ENCODE data around the gene CATSPERZ.

CATSPERZ gene

DNA sequence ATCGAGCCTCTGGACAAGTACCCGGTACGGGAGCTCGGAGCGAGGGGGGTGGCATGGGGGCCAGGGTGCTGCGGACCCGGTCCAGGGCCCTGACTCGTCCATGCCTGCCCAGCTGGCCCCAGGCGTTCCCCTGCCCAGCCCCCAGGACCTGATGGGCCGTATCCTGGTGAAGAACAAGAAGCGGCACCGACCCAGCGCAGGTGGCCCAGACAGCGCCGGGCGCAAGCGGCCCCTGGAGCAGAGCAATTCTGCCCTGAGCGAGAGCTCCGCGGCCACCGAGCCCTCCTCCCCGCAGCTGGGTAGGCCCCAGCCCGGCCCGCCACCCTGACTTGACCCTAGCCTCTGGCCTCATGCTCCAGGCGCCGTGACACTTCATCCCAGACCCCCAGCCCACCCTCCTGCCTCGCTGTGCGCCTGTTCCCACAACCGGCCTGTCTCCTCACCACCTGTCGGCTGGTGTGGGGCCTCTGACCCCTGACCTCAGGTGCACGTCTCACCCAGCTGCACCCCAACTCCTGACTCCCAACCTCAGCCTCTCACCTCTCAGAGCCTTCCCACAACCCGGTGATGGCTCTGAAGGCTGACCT is 41.1 kb upstream of the CATSPERZ start:
- H3K36me3 ChIP-seq (ENCODE audit: control insufficient read depth, insufficient read depth, low read length) = peaks cover 33% of the 10 kb centered on the region
- no peaks in the 10 kb centered on the region for H3K9me3 ChIP-seq (ENCODE audit: control insufficient read depth, low read length)
- H3K4me3 ChIP-seq (ENCODE audit: low read length) = no peak overlapping the region
- H3K9ac ChIP-seq (ENCODE audit: low read length) = no peak overlapping the region
- no peaks in the 10 kb centered on the region for H3K27me3 ChIP-seq (ENCODE audit: control insufficient read depth, insufficient read depth, low read length)
- no peaks in the 10 kb centered on the region for H3K4me1 ChIP-seq (ENCODE audit: control insufficient read depth, insufficient read depth, low read length)

- H3K9ac ChIP-seq (ENCODE audit: low read length) = no peak overlapping the region
- no peaks in the 10 kb centered on the region for H3K27me3 ChIP-seq (ENCODE audit: control insufficient read depth, insufficient read depth, low read length)
- no peaks in the 10 kb centered on the region for H3K4me1 ChIP-seq (ENCODE audit: control insufficient read depth, insufficient read depth, low read length)
- H3K36me3 ChIP-seq (ENCODE audit: control insufficient read depth, insufficient read depth, low read length) = peaks cover 32% of the 10 kb centered on the region
- H3K4me3 ChIP-seq (ENCODE audit: low read length) = no peak overlapping the region
- no peaks in the 10 kb centered on the region for H3K9me3 ChIP-seq (ENCODE audit: control insufficient read depth, low read length)
Measured at GRCh38 chr11:64259533-64260067, 40.6 kb upstream of the CATSPERZ start.

DNA sequence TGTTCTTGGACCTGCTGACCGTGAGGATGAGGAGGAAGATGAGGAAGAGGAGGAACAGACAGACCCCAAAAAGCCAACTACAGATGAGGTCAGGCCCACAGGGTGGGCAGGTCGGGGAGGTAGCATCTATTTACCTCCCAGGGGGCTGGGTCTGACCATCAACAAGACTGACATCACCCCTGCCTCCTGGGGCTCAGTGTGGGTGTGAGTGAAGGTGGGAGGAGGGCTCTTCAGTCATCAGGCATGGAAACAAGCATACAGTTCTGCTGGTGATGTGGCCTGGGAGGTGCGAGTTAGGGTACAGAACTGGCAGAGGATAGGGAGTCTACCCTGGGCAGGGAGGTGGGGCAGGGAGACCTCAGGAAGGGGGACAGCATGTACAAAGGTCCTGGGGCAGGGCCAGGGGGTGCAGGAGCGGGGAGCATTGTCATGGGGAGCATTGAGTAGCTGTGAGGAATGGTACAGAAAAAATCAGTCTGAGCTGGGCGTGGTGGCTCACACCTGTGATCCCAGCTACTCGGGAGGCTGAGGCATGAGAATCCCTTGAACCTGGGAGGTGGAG is 39.9 kb upstream of the CATSPERZ start:
- Histone ChIP-seq H3K4me3 (ENCODE audit: low read length) (no peak overlapping the region), H3K9me3 (ENCODE audit: control insufficient read depth, low read length) (no peaks in the 10 kb centered on the region), H3K36me3 (ENCODE audit: control insufficient read depth, insufficient read depth, low read length) (peaks cover 26% of the 10 kb centered on the region), H3K4me1 (ENCODE audit: control insufficient read depth, insufficient read depth, low read length) (no peaks in the 10 kb centered on the region), H3K27me3 (ENCODE audit: control insufficient read depth, insufficient read depth, low read length) (no peaks in the 10 kb centered on the region), H3K9ac (ENCODE audit: low read length) (no peak overlapping the region)

GRCh38 chr11:64261556-64262080 is 38.5 kb upstream of the CATSPERZ start:
- H3K9ac ChIP-seq (ENCODE audit: low read length) = no peak overlapping the region
- H3K4me3 ChIP-seq (ENCODE audit: low read length) = no peak overlapping the region
- H3K27me3 ChIP-seq (ENCODE audit: control insufficient read depth, insufficient read depth, low read length) = no peaks in the 10 kb centered on the region
- H3K4me1 ChIP-seq (ENCODE audit: control insufficient read depth, insufficient read depth, low read length) = no peaks in the 10 kb centered on the region
- peaks cover 17% of the 10 kb centered on the region for H3K36me3 ChIP-seq (ENCODE audit: control insufficient read depth, insufficient read depth, low read length)
- no peaks in the 10 kb centered on the region for H3K9me3 ChIP-seq (ENCODE audit: control insufficient read depth, low read length)

- H3K9me3 ChIP-seq (ENCODE audit: control insufficient read depth, low read length) = no peaks in the 10 kb centered on the region
- no peaks in the 10 kb centered on the region for H3K27me3 ChIP-seq (ENCODE audit: control insufficient read depth, insufficient read depth, low read length)
- H3K36me3 ChIP-seq (ENCODE audit: control insufficient read depth, insufficient read depth, low read length) = peaks cover 17% of the 10 kb centered on the region
- H3K4me1 ChIP-seq (ENCODE audit: control insufficient read depth, insufficient read depth, low read length) = peaks cover 6% of the 10 kb centered on the region
- H3K4me3 ChIP-seq (ENCODE audit: low read length) = no peak overlapping the region
- no peak overlapping the region for H3K9ac ChIP-seq (ENCODE audit: low read length)
Measured at GRCh38 chr11:64262271-64263002, 37.7 kb upstream of the CATSPERZ start.

GRCh38 chr11:64263021-64263946 is 36.9 kb upstream of the CATSPERZ start:
- peaks cover 14% of the 10 kb centered on the region for H3K4me1 ChIP-seq (ENCODE audit: control insufficient read depth, insufficient read depth, low read length)
- no peaks in the 10 kb centered on the region for H3K9me3 ChIP-seq (ENCODE audit: control insufficient read depth, low read length)
- H3K36me3 ChIP-seq (ENCODE audit: control insufficient read depth, insufficient read depth, low read length) = peaks cover 17% of the 10 kb centered on the region
- no peaks in the 10 kb centered on the region for H3K27me3 ChIP-seq (ENCODE audit: control insufficient read depth, insufficient read depth, low read length)
- no peak overlapping the region for H3K9ac ChIP-seq (ENCODE audit: low read length)
- H3K4me3 ChIP-seq (ENCODE audit: low read length) = no peak overlapping the region

- Histone ChIP-seq H3K4me3 (ENCODE audit: low read length) (no peak overlapping the region), H3K36me3 (ENCODE audit: control insufficient read depth, insufficient read depth, low read length) (peaks cover 17% of the 10 kb centered on the region), H3K27me3 (ENCODE audit: control insufficient read depth, insufficient read depth, low read length) (no peaks in the 10 kb centered on the region), H3K9me3 (ENCODE audit: control insufficient read depth, low read length) (no peaks in the 10 kb centered on the region), H3K9ac (ENCODE audit: low read length) (no peak overlapping the region), H3K4me1 (ENCODE audit: control insufficient read depth, insufficient read depth, low read length) (peaks cover 21% of the 10 kb centered on the region)
Measured at GRCh38 chr11:64263947-64264317, 36.2 kb upstream of the CATSPERZ start.

DNA sequence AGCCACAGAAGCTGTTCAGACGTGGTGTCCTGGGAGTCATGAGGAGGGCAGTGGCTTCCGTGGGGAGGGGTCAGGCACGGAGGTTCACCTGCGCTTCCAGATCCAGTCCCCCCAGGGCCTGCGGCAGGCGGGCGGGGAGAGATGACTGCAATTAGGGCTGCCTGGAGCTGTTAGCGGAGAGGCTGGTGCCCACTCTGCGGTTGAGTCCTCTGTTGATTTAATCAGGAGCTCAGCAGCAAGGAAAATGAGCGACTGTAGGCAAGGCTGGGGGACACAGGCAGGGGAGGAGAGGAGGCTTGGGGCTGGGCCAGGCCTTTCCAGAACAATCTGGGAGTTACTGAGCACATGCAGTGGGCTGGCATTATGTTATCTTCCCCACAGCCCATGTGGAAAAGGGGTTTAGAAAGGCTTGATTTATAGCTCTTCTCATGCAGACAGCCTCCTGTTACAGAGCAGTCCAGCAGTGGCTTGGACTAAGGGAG is 35.7 kb upstream of the CATSPERZ start:
- no peak overlapping the region for H3K9ac ChIP-seq (ENCODE audit: low read length)
- H3K4me3 ChIP-seq (ENCODE audit: low read length) = no peak overlapping the region
- no peaks in the 10 kb centered on the region for H3K9me3 ChIP-seq (ENCODE audit: control insufficient read depth, low read length)
- peaks cover 17% of the 10 kb centered on the region for H3K36me3 ChIP-seq (ENCODE audit: control insufficient read depth, insufficient read depth, low read length)
- no peaks in the 10 kb centered on the region for H3K27me3 ChIP-seq (ENCODE audit: control insufficient read depth, insufficient read depth, low read length)
- peaks cover 22% of the 10 kb centered on the region for H3K4me1 ChIP-seq (ENCODE audit: control insufficient read depth, insufficient read depth, low read length)

GRCh38 chr11:64265176-64266160 is 34.7 kb upstream of the CATSPERZ start:
- H3K4me1 ChIP-seq (ENCODE audit: control insufficient read depth, insufficient read depth, low read length) = peaks cover 22% of the 10 kb centered on the region
- no peaks in the 10 kb centered on the region for H3K27me3 ChIP-seq (ENCODE audit: control insufficient read depth, insufficient read depth, low read length)

GRCh38 chr11:64266339-64266738 is 33.8 kb upstream of the CATSPERZ start:
- peaks cover 12% of the 10 kb centered on the region for H3K36me3 ChIP-seq (ENCODE audit: control insufficient read depth, insufficient read depth, low read length)
- peaks cover 22% of the 10 kb centered on the region for H3K4me1 ChIP-seq (ENCODE audit: control insufficient read depth, insufficient read depth, low read length)
- no peak overlapping the region for H3K9ac ChIP-seq (ENCODE audit: low read length)
- no peaks in the 10 kb centered on the region for H3K27me3 ChIP-seq (ENCODE audit: control insufficient read depth, insufficient read depth, low read length)
- no peaks in the 10 kb centered on the region for H3K9me3 ChIP-seq (ENCODE audit: control insufficient read depth, low read length)
- no peak overlapping the region for H3K4me3 ChIP-seq (ENCODE audit: low read length)

More at GRCh38 chr11:64265176-64266160, 34.7 kb upstream of the CATSPERZ start:
- Histone ChIP-seq H3K36me3 (ENCODE audit: control insufficient read depth, insufficient read depth, low read length) (peaks cover 12% of the 10 kb centered on the region), H3K9ac (ENCODE audit: low read length) (no peak overlapping the region), H3K9me3 (ENCODE audit: control insufficient read depth, low read length) (no peaks in the 10 kb centered on the region), H3K4me3 (ENCODE audit: low read length) (no peak overlapping the region)

Measured in mucosa of stomach (tissue), 1 donor.